ENCODE data around the gene SPTBN1. TPM values are rescaled to one million over a fixed set of nuclear protein-coding genes. Genes with fewer than 3 reads are reported as not detected.

Gene SPTBN1
- total and polyA plus RNA-seq, 2 of the 13 experiments (the other 11 are each of a cell fraction or from before 2014, with no cell fraction given), result 123 to 299 TPM

DNA sequence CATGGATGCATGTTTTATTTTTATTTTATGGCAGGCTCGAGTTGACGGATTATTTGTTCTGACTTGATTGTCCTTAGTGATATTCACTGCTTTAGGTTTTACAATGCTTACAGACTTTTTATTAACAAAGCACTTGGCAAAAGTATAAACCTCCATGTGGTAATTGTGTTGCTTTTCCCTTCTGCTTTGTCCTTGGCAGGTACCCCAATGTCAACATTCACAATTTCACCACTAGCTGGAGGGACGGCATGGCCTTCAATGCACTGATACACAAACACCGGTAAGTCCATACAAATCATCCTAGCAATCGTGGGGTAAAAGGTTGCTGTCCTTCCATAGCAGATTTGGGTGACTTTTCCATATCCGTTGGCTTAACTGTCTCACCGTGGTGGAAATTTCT, 161.3 kb downstream of the SPTBN1 start (continued):
- TF ChIP-seq, protein P1, sequence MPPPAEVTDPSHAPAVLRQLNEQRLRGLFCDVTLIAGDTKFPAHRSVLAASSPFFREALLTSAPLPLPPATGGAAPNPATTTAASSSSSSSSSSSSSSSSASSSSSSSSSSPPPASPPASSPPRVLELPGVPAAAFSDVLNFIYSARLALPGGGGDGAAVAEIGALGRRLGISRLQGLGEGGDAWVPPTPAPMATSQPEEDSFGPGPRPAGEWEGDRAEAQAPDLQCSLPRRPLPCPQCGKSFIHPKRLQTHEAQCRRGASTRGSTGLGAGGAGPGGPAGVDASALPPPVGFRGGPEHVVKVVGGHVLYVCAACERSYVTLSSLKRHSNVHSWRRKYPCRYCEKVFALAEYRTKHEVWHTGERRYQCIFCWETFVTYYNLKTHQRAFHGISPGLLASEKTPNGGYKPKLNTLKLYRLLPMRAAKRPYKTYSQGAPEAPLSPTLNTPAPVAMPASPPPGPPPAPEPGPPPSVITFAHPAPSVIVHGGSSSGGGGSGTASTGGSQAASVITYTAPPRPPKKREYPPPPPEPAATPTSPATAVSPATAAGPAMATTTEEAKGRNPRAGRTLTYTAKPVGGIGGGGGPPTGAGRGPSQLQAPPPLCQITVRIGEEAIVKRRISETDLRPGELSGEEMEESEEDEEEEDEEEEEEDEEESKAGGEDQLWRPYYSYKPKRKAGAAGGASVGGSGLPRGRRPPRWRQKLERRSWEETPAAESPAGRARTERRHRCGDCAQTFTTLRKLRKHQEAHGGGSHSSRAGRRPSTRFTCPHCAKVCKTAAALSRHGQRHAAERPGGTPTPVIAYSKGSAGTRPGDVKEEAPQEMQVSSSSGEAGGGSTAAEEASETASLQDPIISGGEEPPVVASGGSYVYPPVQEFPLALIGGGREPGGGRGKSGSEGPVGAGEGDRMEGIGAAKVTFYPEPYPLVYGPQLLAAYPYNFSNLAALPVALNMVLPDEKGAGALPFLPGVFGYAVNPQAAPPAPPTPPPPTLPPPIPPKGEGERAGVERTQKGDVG (CRISPR knock-in tag; IDR thresholded peaks at IDR 0.05; ENCODE audit: borderline replicate concordance), result no peak
- TF ChIP-seq ZNF782 (CRISPR knock-in tag; IDR thresholded peaks at IDR 0.05; ENCODE audit: borderline replicate concordance) (no peak), ZBTB3 (CRISPR knock-in tag; IDR thresholded peaks at IDR 0.05; ENCODE audit: borderline replicate concordance, low read depth) (no peak), ZNF468 (CRISPR knock-in tag; IDR thresholded peaks at IDR 0.05) (no peak), PRMT3 (CRISPR knock-in tag; IDR thresholded peaks at IDR 0.05; ENCODE audit: borderline replicate concordance, low read depth) (no peak), MAFF (IDR thresholded peaks at IDR 0.05; ENCODE audit: low read depth, low read length) (no peak), ZNF282 (IDR thresholded peaks at IDR 0.05; ENCODE audit: partially characterized antibody) (no peak), HNRNPL (IDR thresholded peaks at IDR 0.05; ENCODE audit: low read depth, low read length) (no peak), ZNF577 (CRISPR knock-in tag; IDR thresholded peaks at IDR 0.05; ENCODE audit: borderline replicate concordance, low read depth) (no peak), TOE1 (CRISPR knock-in tag; IDR thresholded peaks at IDR 0.05) (no peak), YEATS2 (CRISPR knock-in tag; IDR thresholded peaks at IDR 0.05; ENCODE audit: borderline replicate concordance) (no peak; the same call in 1 of the 2 replicates), MAZ (IDR thresholded peaks at IDR 0.05; ENCODE audit: borderline replicate concordance, low read depth, low read length) (no peak), MAZ (CRISPR knock-in tag; IDR thresholded peaks at IDR 0.05; ENCODE audit: low read depth) (no peak), NFKB2 (CRISPR knock-in tag; IDR thresholded peaks at IDR 0.05; ENCODE audit: borderline replicate concordance) (no peak), ZNF724P (CRISPR knock-in tag; IDR thresholded peaks at IDR 0.05; ENCODE audit: borderline replicate concordance) (no peak)
- TF ChIP-seq, protein P2, sequence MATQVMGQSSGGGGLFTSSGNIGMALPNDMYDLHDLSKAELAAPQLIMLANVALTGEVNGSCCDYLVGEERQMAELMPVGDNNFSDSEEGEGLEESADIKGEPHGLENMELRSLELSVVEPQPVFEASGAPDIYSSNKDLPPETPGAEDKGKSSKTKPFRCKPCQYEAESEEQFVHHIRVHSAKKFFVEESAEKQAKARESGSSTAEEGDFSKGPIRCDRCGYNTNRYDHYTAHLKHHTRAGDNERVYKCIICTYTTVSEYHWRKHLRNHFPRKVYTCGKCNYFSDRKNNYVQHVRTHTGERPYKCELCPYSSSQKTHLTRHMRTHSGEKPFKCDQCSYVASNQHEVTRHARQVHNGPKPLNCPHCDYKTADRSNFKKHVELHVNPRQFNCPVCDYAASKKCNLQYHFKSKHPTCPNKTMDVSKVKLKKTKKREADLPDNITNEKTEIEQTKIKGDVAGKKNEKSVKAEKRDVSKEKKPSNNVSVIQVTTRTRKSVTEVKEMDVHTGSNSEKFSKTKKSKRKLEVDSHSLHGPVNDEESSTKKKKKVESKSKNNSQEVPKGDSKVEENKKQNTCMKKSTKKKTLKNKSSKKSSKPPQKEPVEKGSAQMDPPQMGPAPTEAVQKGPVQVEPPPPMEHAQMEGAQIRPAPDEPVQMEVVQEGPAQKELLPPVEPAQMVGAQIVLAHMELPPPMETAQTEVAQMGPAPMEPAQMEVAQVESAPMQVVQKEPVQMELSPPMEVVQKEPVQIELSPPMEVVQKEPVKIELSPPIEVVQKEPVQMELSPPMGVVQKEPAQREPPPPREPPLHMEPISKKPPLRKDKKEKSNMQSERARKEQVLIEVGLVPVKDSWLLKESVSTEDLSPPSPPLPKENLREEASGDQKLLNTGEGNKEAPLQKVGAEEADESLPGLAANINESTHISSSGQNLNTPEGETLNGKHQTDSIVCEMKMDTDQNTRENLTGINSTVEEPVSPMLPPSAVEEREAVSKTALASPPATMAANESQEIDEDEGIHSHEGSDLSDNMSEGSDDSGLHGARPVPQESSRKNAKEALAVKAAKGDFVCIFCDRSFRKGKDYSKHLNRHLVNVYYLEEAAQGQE (IDR thresholded peaks at IDR 0.05; ENCODE audit: borderline replicate concordance in 1 of 2, low read depth in 1 of 2, low read length in 2 of 2), result no peak
- TF ChIP-seq, protein P3, sequence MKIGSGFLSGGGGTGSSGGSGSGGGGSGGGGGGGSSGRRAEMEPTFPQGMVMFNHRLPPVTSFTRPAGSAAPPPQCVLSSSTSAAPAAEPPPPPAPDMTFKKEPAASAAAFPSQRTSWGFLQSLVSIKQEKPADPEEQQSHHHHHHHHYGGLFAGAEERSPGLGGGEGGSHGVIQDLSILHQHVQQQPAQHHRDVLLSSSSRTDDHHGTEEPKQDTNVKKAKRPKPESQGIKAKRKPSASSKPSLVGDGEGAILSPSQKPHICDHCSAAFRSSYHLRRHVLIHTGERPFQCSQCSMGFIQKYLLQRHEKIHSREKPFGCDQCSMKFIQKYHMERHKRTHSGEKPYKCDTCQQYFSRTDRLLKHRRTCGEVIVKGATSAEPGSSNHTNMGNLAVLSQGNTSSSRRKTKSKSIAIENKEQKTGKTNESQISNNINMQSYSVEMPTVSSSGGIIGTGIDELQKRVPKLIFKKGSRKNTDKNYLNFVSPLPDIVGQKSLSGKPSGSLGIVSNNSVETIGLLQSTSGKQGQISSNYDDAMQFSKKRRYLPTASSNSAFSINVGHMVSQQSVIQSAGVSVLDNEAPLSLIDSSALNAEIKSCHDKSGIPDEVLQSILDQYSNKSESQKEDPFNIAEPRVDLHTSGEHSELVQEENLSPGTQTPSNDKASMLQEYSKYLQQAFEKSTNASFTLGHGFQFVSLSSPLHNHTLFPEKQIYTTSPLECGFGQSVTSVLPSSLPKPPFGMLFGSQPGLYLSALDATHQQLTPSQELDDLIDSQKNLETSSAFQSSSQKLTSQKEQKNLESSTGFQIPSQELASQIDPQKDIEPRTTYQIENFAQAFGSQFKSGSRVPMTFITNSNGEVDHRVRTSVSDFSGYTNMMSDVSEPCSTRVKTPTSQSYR (CRISPR knock-in tag; IDR thresholded peaks at IDR 0.05; ENCODE audit: borderline replicate concordance), result no peak
- TF ChIP-seq, protein P4, sequence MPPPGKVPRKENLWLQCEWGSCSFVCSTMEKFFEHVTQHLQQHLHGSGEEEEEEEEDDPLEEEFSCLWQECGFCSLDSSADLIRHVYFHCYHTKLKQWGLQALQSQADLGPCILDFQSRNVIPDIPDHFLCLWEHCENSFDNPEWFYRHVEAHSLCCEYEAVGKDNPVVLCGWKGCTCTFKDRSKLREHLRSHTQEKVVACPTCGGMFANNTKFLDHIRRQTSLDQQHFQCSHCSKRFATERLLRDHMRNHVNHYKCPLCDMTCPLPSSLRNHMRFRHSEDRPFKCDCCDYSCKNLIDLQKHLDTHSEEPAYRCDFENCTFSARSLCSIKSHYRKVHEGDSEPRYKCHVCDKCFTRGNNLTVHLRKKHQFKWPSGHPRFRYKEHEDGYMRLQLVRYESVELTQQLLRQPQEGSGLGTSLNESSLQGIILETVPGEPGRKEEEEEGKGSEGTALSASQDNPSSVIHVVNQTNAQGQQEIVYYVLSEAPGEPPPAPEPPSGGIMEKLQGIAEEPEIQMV (CRISPR knock-in tag; IDR thresholded peaks at IDR 0.05; ENCODE audit: low read depth), result no peak
